GM12874 (cell line): ENCODE data around the gene VIT.

ENCODE experiments used
- CTCF ChIP-seq: IDR thresholded peaks from 2 replicates; pipeline ENCODE4 v1.5.1; 2011; ENCODE audit warnings: low read depth, mild to moderate bottlenecking, control low read depth, low read length, moderate library complexity; ENCODE audit not compliant: insufficient read depth

The VIT gene

GRCh38 chr2:36678856-36679255, 17.7 kb upstream of the VIT start:
- no peak for TF ChIP-seq CTCF

GRCh38 chr2:36680012-36680411, 16.5 kb upstream of the VIT start:
- no peak for TF ChIP-seq CTCF

GRCh38 chr2:36682562-36682961, 13.9 kb upstream of the VIT start:
- no peak for TF ChIP-seq CTCF

GRCh38 chr2:36683002-36683401, 13.5 kb upstream of the VIT start:
- no peak for TF ChIP-seq CTCF

- no peak for TF ChIP-seq CTCF
Measured at GRCh38 chr2:36692121-36692520, 4.4 kb upstream of the VIT start.

- TF ChIP-seq CTCF: no peak
Measured at GRCh38 chr2:36693825-36694224, 2.7 kb upstream of the VIT start.

GRCh38 chr2:36695746-36696415, 626 bp upstream of the VIT start:
- no peak for TF ChIP-seq CTCF
